Pancreas (tissue), 10 donors: Measurements from ENCODE around the gene PPP1R37. TPM values are rescaled to one million over a fixed set of nuclear protein-coding genes. Genes with fewer than 3 reads are reported as not detected.
A peak's percentile ranks its signal among the peaks of the same experiment; 100 is the strongest.

Source experiments
- ATAC-seq, 4 donors: fragments of 200-7000 bp; cut with Tn5 transposase; one replicate each; pipeline versions ENCODE4 v1.8.0 to v1.9.1; 2020; ENCODE audit warnings: mild to moderate bottlenecking in 4 of 4, moderate library complexity in 4 of 4
- DNase-seq, 6 donors: peaks; one replicate each; pipeline ENCODE4 v3.0.0-alpha.2; 2020
- FAIRE-seq: peaks from 2 replicates; lab custom pipeline; 2012; peaks lifted over from hg19 to GRCh38; lab: Jason Lieb, UNC
- H3K27ac ChIP-seq, 4 donors: fragments of 200-600 bp; sonication (generic); 1 replicate in 3 of 4; 2 replicates in 1 of 4; pipeline versions ENCODE4 v1.5.0 to v1.8.0; 2020
- H3K27me3 ChIP-seq, 4 donors: fragments of 200-600 bp; one replicate each; pipeline ENCODE4 v1.8.0; 2021
- H3K36me3 ChIP-seq, 3 donors: fragments of 200-600 bp; sonication (generic) in 1 of 3; one replicate each; pipeline versions ENCODE4 v1.5.0 to v1.8.0; 2020 to 2021
- H3K4me1 ChIP-seq, 3 donors: fragments of 200-600 bp; one replicate each; pipeline ENCODE4 v1.8.0; 2021
- H3K4me3 ChIP-seq, 4 donors: fragments of 200-600 bp; sonication (generic) in 2 of 4; one replicate each; pipeline versions ENCODE4 v1.5.0 to v1.8.0; 2020 to 2021
- H3K9me3 ChIP-seq, 4 donors: fragments of 200-600 bp; one replicate each; pipeline ENCODE4 v1.8.0; 2021
- WGBS, 2 donors: extraction: QIAGEN DNeasy Blood & Tissue Kit; methylation state at CpG; one replicate each; pipeline ENCODE4 v1.1.7; 2013; 5-methylcytosine and 5-hydroxymethylcytosine counted together
- intact Hi-C, 3 donors: fragments of 100-400 bp; cut with DNase I; formaldehyde crosslinking; loops; one replicate each; pipeline versions ENCODE4 v1.11.1 to v1.14.2; 2022
- polyA plus RNA-seq, 2 donors: library from polyadenylated mRNA; stranded (reverse); fragments of 200-250 nt; gene quantifications; one replicate each; pipeline ENCODE4 v1.2.3, GENCODE V29; 2013
- total RNA-seq, 6 donors: library from RNA; stranded (reverse); fragmentation: NEBNext Ultra II Directional in 4 of 6; extraction: Animal tissue kit (Norgen Biotek cat#: 25700) in 4 of 6; gene quantifications; one replicate each; pipeline versions ENCODE4 v1.2.1 to v1.2.4, GENCODE V29; 2021 to 2023
- TF ChIP-seq, protein P1 (sequence below), 4 donors: fragments of 200-600 bp; sonication (generic) in 3 of 4; IDR thresholded peaks; one replicate each; pipeline versions ENCODE4 v1.5.0 to v1.8.0; 2021; ENCODE audit warnings: antibody characterized with exemption in 4 of 4
- donor health status: healthy with polysubstance abuse.
- donor health status: DM: no; HTN: no; CAD: no; lungs with moderate emphysema.
- donor health status: DM: no; HTN: no; CAD: no.
- donor health status: control.
- donor health status: control.
- donor health status: Bipolar disorder and iron deficiency.
- donor health status: DM: yes; HTN: yes; CAD: no.
- donor health status: DM: no; HTN: no; CAD: no.
- donor health status: DM: no; HTN: no; CAD: no.
- donor health status: DM: yes; HTN: yes; CAD: no.

PPP1R37 gene
- total and polyA plus RNA-seq, 8 donors: 13.0 to 57.4 (median 15.3) TPM

DNA sequence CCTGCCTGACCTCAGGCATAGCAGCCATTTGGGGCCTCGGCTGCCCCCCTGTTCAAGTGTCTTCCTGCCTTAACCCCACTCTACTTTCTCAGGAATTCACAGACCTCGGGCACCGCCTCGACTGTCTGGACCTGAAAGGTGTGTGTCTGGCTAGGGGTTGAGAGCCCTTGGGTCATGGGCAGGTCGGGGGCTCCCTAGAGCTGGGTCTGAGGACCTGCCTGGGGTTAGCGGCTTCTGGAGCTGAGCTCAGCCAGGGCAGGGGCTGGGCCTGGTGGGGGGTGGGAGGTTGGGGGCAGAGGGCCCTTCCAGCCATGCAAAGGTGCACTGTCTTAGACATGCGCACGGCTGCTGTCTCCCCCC, 47.1 kb downstream of the PPP1R37 start:
- 88 to 95% methylated on average over 8 of the region's 8 CpGs for WGBS, 2 donors
- no peak for DNase-seq

DNA sequence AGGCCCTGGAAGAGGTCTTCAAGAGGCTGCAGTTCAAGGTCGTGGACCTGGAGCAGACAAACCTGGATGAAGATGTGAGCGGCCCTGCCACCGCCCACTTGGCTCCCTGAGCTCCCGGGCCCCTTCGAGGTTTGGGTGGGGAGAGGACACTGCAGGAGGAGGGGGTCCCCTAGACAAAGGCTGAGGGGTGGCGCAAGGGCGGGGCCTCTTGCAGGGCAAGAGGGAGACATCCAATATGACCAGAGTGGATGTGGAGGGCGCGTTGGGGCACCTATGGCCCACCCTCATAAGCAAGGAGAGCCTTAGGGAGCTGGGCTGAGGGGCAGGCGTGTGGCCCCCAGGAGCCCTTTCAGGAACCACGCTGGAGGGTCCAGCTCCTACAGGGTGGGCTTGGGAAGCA, 47.6 kb downstream of the PPP1R37 start:
- intact Hi-C loops: no loop called here
- 89 to 90% methylated on average over 11 of the region's 11 CpGs for WGBS, 2 donors
- Histone ChIP-seq H3K27ac (no peak overlapping the region), H3K27me3 (no peaks in the 10 kb centered on the region), H3K36me3 (peaks cover 0 to 16% (median 0%) of the 10 kb centered on the region in 3 donors), H3K4me1 (no peaks in the 10 kb centered on the region), H3K9me3 (no peaks in the 10 kb centered on the region), H3K4me3 (no peak overlapping the region)
- no peak for DNase-seq
- no peak for FAIRE-seq
- TF ChIP-seq, protein P1, sequence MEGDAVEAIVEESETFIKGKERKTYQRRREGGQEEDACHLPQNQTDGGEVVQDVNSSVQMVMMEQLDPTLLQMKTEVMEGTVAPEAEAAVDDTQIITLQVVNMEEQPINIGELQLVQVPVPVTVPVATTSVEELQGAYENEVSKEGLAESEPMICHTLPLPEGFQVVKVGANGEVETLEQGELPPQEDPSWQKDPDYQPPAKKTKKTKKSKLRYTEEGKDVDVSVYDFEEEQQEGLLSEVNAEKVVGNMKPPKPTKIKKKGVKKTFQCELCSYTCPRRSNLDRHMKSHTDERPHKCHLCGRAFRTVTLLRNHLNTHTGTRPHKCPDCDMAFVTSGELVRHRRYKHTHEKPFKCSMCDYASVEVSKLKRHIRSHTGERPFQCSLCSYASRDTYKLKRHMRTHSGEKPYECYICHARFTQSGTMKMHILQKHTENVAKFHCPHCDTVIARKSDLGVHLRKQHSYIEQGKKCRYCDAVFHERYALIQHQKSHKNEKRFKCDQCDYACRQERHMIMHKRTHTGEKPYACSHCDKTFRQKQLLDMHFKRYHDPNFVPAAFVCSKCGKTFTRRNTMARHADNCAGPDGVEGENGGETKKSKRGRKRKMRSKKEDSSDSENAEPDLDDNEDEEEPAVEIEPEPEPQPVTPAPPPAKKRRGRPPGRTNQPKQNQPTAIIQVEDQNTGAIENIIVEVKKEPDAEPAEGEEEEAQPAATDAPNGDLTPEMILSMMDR (IDR thresholded peaks at IDR 0.05): no peak
- ATAC-seq: no peak

More for the DNA sequence above, 47.1 kb downstream of the PPP1R37 start:
- Histone ChIP-seq H3K4me3 (no peak overlapping the region), H3K27ac (no peak overlapping the region), H3K9me3 (no peaks in the 10 kb centered on the region), H3K4me1 (no peaks in the 10 kb centered on the region), H3K27me3 (no peaks in the 10 kb centered on the region), H3K36me3 (peaks cover 0 to 12% (median 0%) of the 10 kb centered on the region in 3 donors)
- intact Hi-C loops: no loop called here
- FAIRE-seq (no peak), ATAC-seq (no peak)
- TF ChIP-seq, protein P1 (IDR thresholded peaks at IDR 0.05): no peak

DNA sequence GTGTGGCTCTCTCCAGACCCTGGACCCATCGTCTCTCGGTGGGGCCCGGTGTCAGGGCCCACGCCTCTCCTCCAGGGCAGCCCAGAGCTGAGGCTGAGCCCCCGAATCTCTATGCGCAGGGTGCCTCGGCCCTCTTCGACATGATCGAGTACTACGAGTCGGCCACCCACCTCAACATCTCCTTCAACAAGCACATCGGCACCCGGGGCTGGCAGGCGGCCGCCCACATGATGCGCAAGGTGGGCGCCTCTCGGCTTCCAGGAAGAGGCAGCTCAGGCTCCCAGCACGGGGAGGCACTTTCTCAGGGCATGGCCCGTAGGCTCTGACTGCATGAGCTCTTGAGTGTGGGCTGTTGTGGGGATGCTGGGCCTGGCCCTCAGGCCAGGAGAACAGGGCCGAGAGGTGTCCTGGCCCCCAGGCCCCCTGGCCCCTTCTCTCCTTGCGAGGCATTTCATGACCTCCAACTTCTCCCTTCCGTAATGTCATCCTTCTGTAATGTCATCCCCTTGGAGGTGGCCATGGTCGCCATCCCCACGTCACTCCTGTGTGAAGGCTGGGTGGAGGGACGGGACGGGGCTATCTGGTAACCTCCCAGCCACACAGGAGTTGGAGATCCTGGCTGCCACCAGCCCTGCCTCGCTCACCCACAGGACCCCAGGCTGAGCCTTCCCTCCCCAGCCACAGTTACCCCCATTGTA, 48.4 kb downstream of the PPP1R37 start:
- FAIRE-seq: no peak
- no peak overlapping the region for H3K4me3 ChIP-seq
- intact Hi-C loops: no loop called here
- H3K4me1 ChIP-seq: no peaks in the 10 kb centered on the region
- TF ChIP-seq, protein P1 (IDR thresholded peaks at IDR 0.05): no peak
- no peaks in the 10 kb centered on the region for H3K27me3 ChIP-seq
- peaks cover 0 to 17% (median 0%) of the 10 kb centered on the region in 3 donors for H3K36me3 ChIP-seq
- peak in 1 of 6 donors; percentile 61 for DNase-seq
- no peak overlapping the region for H3K27ac ChIP-seq
- ATAC-seq: no peak
- H3K9me3 ChIP-seq: no peaks in the 10 kb centered on the region
- WGBS, 2 donors: 92 to 99% methylated on average over 26 to 28 of the region's 28 CpGs

DNA sequence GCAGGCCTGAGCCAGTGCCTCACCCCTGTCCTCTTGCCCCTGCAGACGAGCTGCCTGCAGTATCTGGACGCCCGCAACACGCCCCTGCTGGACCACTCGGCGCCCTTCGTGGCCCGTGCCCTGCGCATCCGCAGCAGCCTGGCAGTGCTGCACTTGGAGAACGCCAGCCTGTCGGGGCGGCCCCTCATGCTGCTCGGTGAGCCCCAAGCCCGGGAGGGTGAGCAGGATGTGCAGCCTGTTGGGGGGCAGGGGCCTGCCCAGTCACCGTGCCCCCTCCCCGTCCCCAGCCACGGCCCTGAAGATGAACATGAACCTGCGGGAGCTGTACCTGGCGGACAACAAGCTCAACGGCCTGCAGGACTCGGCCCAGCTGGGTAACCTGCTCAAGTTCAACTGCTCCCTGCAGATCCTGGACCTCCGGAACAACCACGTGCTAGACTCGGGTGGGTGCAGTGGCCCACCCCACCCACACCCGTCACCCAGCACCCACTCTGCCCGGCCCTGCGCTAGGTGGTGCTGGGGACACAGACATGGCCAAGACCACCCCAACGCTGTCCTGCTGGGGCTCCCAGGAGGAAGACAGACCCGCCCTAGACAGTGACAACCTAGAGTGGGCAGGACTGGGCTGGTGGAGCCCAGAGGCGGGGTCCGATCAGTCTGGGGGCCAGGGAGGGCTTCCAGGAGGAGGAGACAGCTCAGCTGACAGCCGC, 49.2 kb downstream of the PPP1R37 start:
- TF ChIP-seq, protein P1 (IDR thresholded peaks at IDR 0.05): no peak
- H3K4me3 ChIP-seq: no peak overlapping the region
- no peak for ATAC-seq
- intact Hi-C loops: no loop called here
- H3K36me3 ChIP-seq: peaks cover 0 to 17% (median 0%) of the 10 kb centered on the region in 3 donors
- peak in 1 of 6 donors; percentile 66 for DNase-seq
- H3K4me1 ChIP-seq: no peaks in the 10 kb centered on the region
- WGBS, 2 donors: 91 to 95% methylated on average over 33 of the region's 33 CpGs
- FAIRE-seq: no peak
- no peaks in the 10 kb centered on the region for H3K9me3 ChIP-seq
- no peak overlapping the region for H3K27ac ChIP-seq
- H3K27me3 ChIP-seq: no peaks in the 10 kb centered on the region

DNA sequence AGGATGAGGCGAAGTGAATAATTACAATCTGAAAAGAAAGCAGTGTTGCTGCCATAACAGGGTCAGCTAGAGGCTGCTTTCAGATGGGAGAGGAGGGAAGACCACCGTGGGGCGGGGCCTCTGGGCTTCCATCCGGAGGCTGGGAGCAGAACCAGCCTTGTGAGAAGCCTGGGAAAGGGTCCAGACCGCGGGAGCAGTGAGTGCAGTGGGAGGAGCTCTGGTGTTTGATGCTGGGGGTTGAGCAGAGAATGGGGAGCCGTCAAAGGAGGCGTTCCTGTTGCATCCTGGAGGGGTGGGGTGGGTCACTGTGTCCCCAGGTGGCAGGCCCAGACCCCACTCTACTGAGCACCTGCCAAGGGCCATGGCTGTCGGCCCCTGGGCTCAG, 49.7 kb downstream of the PPP1R37 start:
- Histone ChIP-seq H3K27me3 (no peaks in the 10 kb centered on the region), H3K4me3 (no peak overlapping the region), H3K27ac (no peak overlapping the region), H3K9me3 (no peaks in the 10 kb centered on the region), H3K4me1 (no peaks in the 10 kb centered on the region), H3K36me3 (peaks cover 0 to 17% (median 0%) of the 10 kb centered on the region in 3 donors)
- no peak for ATAC-seq
- TF ChIP-seq, protein P1 (IDR thresholded peaks at IDR 0.05): no peak
- FAIRE-seq: no peak
- whole genome bisulfite sequencing, 2 donors: 76 to 81% methylated on average over 9 of the region's 9 CpGs
- DNase-seq: peak in 1 of 6 donors; percentile 40
- intact Hi-C loops: no loop called here
